Measurements from ENCODE around the gene CANT1.

Gene CANT1

GRCh38 chr17:78976907-78977680, 32.5 kb downstream of the CANT1 start:
- Histone ChIP-seq H3K4me3 (ENCODE audit: severe bottlenecking) (no peak overlapping the region), H3K9me3 (ENCODE audit: severe bottlenecking) (no peaks in the 10 kb centered on the region), H3K4me1 (ENCODE audit: insufficient read depth, poor library complexity, severe bottlenecking) (peaks cover 40% of the 10 kb centered on the region), H3K36me3 (ENCODE audit: low read depth) (peaks cover 60% of the 10 kb centered on the region), H3K27ac (ENCODE audit: poor library complexity, severe bottlenecking) (peak overlapping the region; percentile 67), H3K27me3 (ENCODE audit: insufficient read depth, poor library complexity, severe bottlenecking) (no peaks in the 10 kb centered on the region)
- no peak for ATAC-seq (ENCODE audit: low read depth)
- no peak for TF ChIP-seq CTCF (IDR thresholded peaks at IDR 0.05; ENCODE audit: poor library complexity, severe bottlenecking)
- peak; percentile 61 for DNase-seq (ENCODE audit: low spot score)

- Histone ChIP-seq H3K9me3 (ENCODE audit: severe bottlenecking) (no peaks in the 10 kb centered on the region), H3K4me3 (ENCODE audit: severe bottlenecking) (no peak overlapping the region), H3K27me3 (ENCODE audit: insufficient read depth, poor library complexity, severe bottlenecking) (no peaks in the 10 kb centered on the region), H3K4me1 (ENCODE audit: insufficient read depth, poor library complexity, severe bottlenecking) (peaks cover 38% of the 10 kb centered on the region), H3K36me3 (ENCODE audit: low read depth) (peaks cover 81% of the 10 kb centered on the region), H3K27ac (ENCODE audit: poor library complexity, severe bottlenecking) (peak overlapping the region; percentile 67)
- DNase-seq (ENCODE audit: low spot score) (peak; percentile 84), ATAC-seq (ENCODE audit: low read depth) (peak; percentile 32)
- no peak for TF ChIP-seq CTCF (IDR thresholded peaks at IDR 0.05; ENCODE audit: poor library complexity, severe bottlenecking)
These were observed 34.7 kb downstream of the CANT1 start for GRCh38 chr17:78974635-78975591.

GRCh38 chr17:78973792-78974520, 35.6 kb downstream of the CANT1 start:
- TF ChIP-seq CTCF (IDR thresholded peaks at IDR 0.05; ENCODE audit: poor library complexity, severe bottlenecking): no peak
- Histone ChIP-seq H3K4me3 (ENCODE audit: severe bottlenecking) (no peak overlapping the region), H3K27me3 (ENCODE audit: insufficient read depth, poor library complexity, severe bottlenecking) (no peaks in the 10 kb centered on the region), H3K36me3 (ENCODE audit: low read depth) (peaks cover 83% of the 10 kb centered on the region), H3K4me1 (ENCODE audit: insufficient read depth, poor library complexity, severe bottlenecking) (peaks cover 37% of the 10 kb centered on the region), H3K27ac (ENCODE audit: poor library complexity, severe bottlenecking) (peak overlapping the region; percentile 67), H3K9me3 (ENCODE audit: severe bottlenecking) (no peaks in the 10 kb centered on the region)
- ATAC-seq (ENCODE audit: low read depth) (no peak), DNase-seq (ENCODE audit: low spot score) (no peak)

GRCh38 chr17:78973196-78973595, 36.4 kb downstream of the CANT1 start:
- H3K27me3 ChIP-seq (ENCODE audit: insufficient read depth, poor library complexity, severe bottlenecking): no peaks in the 10 kb centered on the region
- peaks cover 32% of the 10 kb centered on the region for H3K4me1 ChIP-seq (ENCODE audit: insufficient read depth, poor library complexity, severe bottlenecking)
- DNase-seq (ENCODE audit: low spot score): no peak
- no peak for ATAC-seq (ENCODE audit: low read depth)
- H3K36me3 ChIP-seq (ENCODE audit: low read depth): peaks cover 84% of the 10 kb centered on the region
- no peaks in the 10 kb centered on the region for H3K9me3 ChIP-seq (ENCODE audit: severe bottlenecking)
- no peak overlapping the region for H3K4me3 ChIP-seq (ENCODE audit: severe bottlenecking)
- TF ChIP-seq CTCF (IDR thresholded peaks at IDR 0.05; ENCODE audit: poor library complexity, severe bottlenecking): no peak
- peak overlapping the region; percentile 67 for H3K27ac ChIP-seq (ENCODE audit: poor library complexity, severe bottlenecking)
